Mammary epithelial cell (primary cell): ENCODE measurements around the gene FAM200B.

ENCODE experiments used
- CTCF ChIP-seq, 2 donors: IDR thresholded peaks in 1 of 2; conservative IDR thresholded peaks in 1 of 2; 2 replicates each; pipeline ENCODE4 v1.5.1; 2011 to 2012; ENCODE audit warnings: inconsistent platforms in 2 of 2, low read length in 2 of 2, mild to moderate bottlenecking in 2 of 2, control low read depth in 1 of 2, low read depth in 1 of 2; ENCODE audit not compliant: insufficient read depth in 1 of 2; ENCODE audit errors: extremely low read depth in 1 of 2
- EZH2 ChIP-seq: IDR thresholded peaks from 2 replicates; pipeline ENCODE4 v1.6.1; 2012; ENCODE audit warnings: low read length, inconsistent platforms, borderline replicate concordance

- TF ChIP-seq CTCF (conservative IDR thresholded peaks at IDR 0.05 in 1 of 2, IDR thresholded peaks at IDR 0.05 in 1 of 2; ENCODE audit: extremely low read depth in 1 of 2, insufficient read depth in 1 of 2, low read depth in 1 of 2, low read length in 2 of 2) (peak in 1 of 2 donors; percentile 26), EZH2 (no peak)
Measured at GRCh38 chr4:15681372-15682241, at the start of gene FAM200B.
